Stimulated activated CD4-positive, alpha-beta T cell treated with anti-CD3 and anti-CD28 coated beads, Interleukin-15, amount 100 ng/mL, for 48 hours (primary cell): ENCODE data around the gene ZNF716.
"Not testable (repeated sequence)": the region's sequence is repeated elsewhere in the genome, so short reads cannot be mapped to it uniquely, and the experiment has no call there.

Experiments used
- DNase-seq, 2 donors: peaks; one replicate each; pipeline ENCODE4 v3.0.0-alpha.2; 2020; ENCODE audit warnings: low read depth in 2 of 2

ZNF716 gene

DNA sequence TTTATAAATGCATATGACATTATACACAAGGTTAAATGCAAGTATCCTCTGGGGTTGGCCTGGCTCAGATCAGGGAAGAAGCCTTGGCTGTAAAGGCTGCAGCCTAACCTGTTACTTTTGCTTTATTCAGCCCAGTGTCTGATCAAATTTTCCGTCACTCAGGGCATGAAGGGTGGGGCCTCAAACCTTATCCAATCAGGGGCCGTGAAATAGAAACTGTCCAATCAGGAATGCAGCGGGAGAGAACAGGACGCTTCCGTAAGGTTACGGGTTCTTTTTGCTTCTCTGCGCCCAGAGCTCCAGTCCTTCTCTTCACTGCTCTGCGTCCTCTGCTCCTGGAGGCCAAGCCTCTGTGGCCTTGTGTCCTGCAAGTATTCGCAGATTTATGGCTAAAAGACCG, at the start of gene ZNF716:
TSS of gene ZNF716 (plus strand) at position 274 of the 400 bp plus-strand sequence. CDS start at position 386, 112 bp downstream.
- no peak for DNase-seq

DNA sequence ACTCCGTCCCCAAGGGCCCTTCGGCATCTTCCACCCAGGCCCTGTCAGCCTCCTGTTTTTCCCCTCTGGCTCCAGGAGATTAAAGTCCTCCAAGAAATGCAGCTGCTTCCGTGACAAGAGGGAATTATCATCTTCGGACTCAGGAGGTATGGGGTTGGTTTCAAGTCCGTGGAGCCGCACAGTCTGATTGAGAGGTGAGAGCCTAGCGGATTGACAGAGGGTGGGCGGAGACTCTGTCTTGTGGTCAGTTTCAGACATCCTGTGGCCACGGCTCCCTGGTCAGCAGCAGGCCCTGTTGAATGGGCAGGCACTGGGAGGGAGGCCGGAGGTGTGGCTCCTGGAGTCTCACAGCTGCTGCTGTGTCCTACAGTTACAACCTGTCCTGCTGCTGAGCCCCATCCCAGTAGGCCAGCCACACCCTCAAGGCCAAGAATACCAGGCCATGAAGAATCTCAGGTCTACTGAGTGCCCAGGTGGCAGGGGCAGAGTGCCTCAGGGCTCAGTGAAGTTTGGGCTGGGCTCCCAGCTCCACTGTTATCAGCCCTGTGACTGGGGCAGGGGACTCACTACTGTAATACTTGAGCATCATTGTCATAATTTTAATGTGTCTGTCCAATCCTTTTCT, 49.3 kb upstream of the ZNF716 start:
- DNase-seq = no peak

- not testable (repeated sequence) for DNase-seq
These were observed 46.9 kb upstream of the ZNF716 start for GRCh38 chr7:57403051-57403450.

DNA sequence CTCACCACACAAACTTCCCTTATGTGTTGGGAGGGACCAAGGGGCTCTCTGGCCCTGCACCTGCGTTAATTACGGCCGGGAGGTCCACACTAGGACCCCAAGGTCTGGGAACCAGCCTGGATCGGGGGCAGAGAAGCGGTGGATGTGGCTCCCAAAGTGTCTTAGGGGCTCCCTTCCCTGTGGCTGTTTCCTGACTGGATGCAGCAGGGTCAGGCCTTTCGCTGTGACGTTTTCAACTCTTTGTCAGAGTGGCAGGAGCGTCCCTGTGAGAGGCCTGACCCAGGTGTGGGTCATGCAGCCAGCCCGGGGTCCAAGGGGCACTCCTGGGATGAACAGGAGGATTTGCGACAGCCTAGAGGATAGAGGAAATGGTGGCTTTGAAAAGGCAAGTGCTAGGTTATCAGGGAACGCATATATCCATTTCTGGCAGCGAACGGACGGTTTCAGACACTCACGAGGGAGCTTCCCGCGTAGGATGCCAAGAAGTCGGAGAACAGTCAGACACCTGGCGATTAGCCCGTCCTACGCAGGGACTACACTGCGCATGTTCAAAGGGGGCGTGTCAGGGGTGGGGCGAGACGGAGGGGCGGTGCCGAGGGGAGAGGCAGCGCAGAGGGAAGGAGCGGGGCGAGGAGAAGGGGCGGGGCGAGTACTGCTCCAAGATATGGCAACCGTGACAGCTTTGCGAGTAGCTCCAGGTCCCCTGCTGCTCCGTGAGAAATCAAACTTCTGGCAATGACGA, 46.2 kb upstream of the ZNF716 start:
- DNase-seq = no peak

GRCh38 chr7:57404343-57404966, 45.5 kb upstream of the ZNF716 start:
- DNase-seq = no peak

DNA sequence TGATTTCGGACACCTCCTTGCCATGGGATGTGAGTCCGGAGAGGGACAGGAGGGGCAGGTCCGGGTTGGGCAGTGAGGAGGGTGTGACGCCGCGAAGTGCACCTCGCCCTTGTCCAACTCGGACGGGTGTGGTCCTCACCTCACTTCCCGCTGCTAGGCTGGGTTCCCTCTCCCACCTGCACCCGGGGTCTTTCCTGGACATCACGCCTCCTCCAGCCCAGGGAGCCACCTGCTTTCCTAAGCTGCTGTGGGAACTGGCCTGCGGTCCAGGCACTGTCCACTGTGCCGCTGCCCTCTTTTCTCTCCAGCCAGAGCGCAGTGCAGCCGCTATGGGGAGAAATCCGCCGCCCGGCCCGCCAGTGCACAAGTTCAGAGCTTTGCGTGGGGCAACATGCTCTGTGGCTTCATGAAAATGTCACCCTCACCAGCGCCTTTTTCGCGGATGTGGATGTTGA, 45.0 kb upstream of the ZNF716 start:
- no peak for DNase-seq

- DNase-seq = no peak
These were observed 42.9 kb upstream of the ZNF716 start for GRCh38 chr7:57407125-57407524.

- DNase-seq = no peak
These were observed 37.8 kb upstream of the ZNF716 start for GRCh38 chr7:57412168-57412567.

DNA sequence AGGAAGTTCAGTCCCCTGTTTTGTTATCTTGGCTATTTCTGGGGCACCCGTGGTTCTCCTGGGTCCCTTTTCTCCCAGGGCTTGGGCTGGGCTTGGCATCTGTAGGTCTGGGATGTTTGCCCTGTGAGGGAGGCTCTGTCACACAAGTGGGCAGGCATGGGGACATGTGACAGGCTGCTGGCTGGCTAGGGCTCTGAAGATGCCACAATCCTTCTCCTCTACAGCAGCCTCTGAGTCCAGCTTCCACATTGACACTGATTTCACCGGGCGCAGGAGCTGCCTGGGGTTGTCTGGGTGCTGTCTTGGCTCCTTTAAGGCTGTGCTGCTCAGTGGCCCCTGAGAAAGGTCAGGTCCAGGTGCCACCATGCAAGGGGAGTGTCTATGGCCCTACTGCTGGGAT, 37.4 kb upstream of the ZNF716 start:
- no peak for DNase-seq

GRCh38 chr7:57413529-57414398, 36.2 kb upstream of the ZNF716 start:
- DNase-seq = no peak

- no peak for DNase-seq
These were observed 35.6 kb upstream of the ZNF716 start for GRCh38 chr7:57414415-57414814.

GRCh38 chr7:57414852-57415251, 35.1 kb upstream of the ZNF716 start:
- no peak for DNase-seq

DNA sequence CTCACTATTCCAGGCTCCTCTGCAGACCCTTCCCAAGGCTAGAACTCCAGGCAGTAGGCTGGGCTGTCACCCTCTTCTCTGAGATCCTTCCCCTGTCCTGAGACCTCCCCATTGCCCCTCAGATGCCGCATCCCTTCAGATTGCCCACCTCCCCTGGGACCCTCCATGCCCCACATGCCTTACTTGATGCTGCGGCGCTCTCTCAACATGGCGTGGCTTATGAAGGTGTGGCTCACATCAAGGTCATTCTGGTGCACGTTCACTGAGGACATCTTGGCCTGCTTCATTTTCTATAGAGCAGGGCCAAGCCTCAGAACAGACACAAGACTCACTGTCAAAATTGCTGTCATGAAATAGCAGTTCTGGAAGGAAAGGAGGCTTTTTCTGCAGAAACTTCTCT, 34.7 kb upstream of the ZNF716 start:
- DNase-seq = no peak

DNA sequence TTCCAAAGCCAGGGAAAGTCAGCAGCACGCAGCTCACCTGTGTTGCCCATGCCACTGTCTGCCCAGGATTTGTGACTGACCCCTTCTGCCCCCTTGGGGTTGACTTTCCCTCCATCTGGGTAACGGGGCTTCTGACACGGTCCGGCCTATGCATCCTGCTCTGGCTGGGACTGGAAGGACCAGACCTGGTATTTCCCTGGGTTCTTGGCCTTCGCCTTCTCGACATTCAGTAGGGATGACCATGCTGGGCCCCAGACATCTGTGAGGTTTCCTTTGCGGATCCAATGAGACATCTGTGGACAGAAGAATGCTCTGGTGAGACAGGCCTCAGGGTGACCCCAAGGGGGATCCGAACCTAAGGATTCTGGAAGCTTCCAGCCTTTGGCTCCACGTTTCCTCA, 34.2 kb upstream of the ZNF716 start:
- no peak for DNase-seq

DNA sequence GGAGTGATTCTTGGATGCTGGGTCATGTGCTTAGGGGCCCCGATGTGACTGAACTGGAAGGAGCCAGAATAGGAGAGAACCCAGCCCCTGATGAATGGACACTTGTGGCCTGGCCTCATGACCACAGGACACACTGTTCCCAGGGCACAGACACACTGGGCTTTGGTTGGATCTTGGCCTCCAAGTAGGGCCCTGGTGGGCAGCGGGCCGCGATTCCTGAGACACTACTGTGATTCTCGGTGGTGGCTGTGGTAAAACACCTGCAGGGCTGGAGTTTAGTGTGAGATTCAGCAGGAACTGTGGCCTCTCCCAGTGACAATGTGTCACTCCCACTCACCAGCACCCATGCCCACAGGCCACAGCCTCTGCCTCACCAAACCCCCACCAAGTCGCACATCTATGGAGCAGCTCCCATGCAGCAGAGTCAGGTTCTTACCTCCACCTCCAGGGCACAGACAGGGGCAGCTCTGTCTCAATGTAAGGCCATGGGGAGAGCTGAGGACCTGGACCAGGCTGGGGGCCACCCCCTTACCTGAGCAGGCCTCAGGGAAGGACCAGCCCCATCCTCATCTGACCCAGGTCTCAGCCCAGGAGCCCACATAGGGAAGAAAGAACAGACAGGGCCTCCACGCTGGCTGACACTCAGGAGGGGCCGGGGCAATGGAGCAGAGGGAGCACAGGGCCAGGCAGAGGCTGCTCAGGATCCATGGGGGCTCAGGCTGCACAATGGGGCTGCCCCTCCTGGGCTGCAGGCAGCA, 33.2 kb upstream of the ZNF716 start:
- no peak for DNase-seq

DNA sequence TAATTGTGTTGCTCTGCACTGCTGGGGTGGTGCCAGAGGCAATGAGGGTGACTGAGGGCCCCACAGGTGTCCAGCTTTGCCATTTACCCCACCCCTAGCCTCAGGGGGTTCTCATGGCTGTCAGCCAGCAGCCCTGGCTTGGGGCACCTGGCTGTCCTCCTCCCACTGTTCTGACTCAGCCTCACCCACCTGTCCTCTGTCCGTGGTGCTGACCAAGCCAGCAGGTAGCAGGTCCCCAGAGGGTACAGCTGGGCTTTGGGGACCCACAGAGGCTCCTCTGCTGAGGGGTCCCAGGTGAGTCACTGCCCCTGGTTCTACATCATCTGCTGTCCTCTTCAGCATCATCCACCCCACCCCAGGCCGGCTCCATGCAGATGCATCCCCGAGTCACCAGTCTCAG, 32.2 kb upstream of the ZNF716 start:
- DNase-seq = no peak

DNA sequence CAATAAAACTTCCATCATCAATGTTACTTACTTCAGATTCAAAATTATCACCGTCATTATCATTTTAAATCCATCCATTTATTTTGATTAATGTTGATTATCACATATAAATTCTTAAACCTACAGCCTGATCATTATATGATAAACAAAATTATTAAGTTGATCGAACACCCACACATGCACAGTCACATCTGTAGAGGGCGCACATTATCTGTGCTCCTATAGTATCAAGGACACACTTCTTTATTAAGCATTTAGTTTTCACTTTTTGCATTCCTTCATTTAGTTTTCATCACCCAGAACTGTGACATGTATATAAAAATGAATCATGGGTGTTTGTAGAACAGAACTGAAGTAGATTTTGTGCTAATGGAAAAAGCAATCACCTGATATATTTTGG, 26.2 kb upstream of the ZNF716 start:
- no peak for DNase-seq

GRCh38 chr7:57424515-57425238, 25.3 kb upstream of the ZNF716 start:
- DNase-seq = no peak

DNA sequence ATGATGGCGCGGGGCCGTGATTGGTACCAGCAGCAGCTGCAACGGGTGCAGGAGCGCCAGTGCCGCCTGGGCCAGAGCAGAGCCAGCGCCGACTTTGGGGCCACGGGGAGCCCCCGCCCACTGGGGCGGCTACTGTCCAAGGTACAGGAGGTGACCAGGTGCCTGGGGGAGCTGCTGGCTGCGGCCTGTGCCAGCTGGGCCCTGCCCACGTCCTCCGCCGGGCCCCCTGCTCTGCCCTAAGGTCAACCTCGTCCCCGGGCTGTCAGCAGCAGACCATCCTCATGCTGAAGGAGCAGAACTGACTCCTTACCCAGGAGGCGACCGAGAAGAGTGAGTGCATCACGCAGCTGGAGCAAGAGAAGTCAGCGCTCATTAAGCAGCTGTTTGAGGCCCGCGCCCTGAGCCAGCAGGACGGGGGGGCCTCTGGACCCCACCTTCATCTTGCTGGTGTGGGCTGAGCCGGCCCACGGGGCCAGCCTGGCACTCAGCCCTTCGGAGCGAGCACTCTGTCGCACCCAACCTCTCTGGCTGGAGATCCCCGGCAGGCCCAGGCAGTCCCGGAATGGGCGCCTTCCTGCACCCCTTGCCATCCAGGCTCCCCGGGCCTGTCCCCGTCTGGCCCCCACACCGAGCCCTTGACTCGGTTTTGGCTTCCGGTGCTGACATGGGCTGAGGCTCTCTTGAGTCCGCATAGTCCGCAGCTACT, 24.6 kb upstream of the ZNF716 start:
- no peak for DNase-seq
